HG03095 (cell line): ENCODE data around the gene NUP210L.
A peak's percentile ranks its signal among the peaks of the same experiment; 100 is the strongest.

Experiments used
- ATAC-seq: cut with Tn5 transposase; IDR thresholded peaks from one replicate; pipeline ENCODE4 v1.9.1; 2021; ENCODE audit warnings: moderate library complexity; ENCODE audit not compliant: unreplicated experiment

Gene NUP210L

GRCh38 chr1:154154534-154155191 lies at the start of gene NUP210L:
NUP210L (minus strand) TSS chr1:154155073.
- ATAC-seq: no peak

GRCh38 chr1:154199563-154199879 lies 44.6 kb upstream of the NUP210L start:
- no peak for ATAC-seq

GRCh38 chr1:154198756-154199562 lies 44.1 kb upstream of the NUP210L start:
- ATAC-seq: no peak

GRCh38 chr1:154193821-154194220 lies 38.9 kb upstream of the NUP210L start:
- ATAC-seq: no peak

GRCh38 chr1:154192476-154192875 lies 37.6 kb upstream of the NUP210L start:
- ATAC-seq: no peak

- no peak for ATAC-seq
Observed at GRCh38 chr1:154191990-154192461, 37.2 kb upstream of the NUP210L start, which contains the start of gene TPM3. TPM3 (minus strand) TSS chr1:154192100; CDS start chr1:154192018, 82 bp downstream.

- no peak for ATAC-seq
Observed at GRCh38 chr1:154190550-154190949, 35.7 kb upstream of the NUP210L start.

GRCh38 chr1:154186852-154187501 lies 32.1 kb upstream of the NUP210L start:
- no peak for ATAC-seq

GRCh38 chr1:154186177-154186576 lies 31.3 kb upstream of the NUP210L start:
- no peak for ATAC-seq

- peak; percentile 67 for ATAC-seq
Observed at GRCh38 chr1:154183046-154183915, 28.4 kb upstream of the NUP210L start.

GRCh38 chr1:154182344-154183045 lies 27.6 kb upstream of the NUP210L start:
- peak; percentile 50 for ATAC-seq

GRCh38 chr1:154181944-154182343 lies 27.1 kb upstream of the NUP210L start:
- ATAC-seq: no peak

- no peak for ATAC-seq
Observed at GRCh38 chr1:154179946-154180687, 25.2 kb upstream of the NUP210L start.

GRCh38 chr1:154178911-154179811 lies 24.3 kb upstream of the NUP210L start:
- ATAC-seq: no peak

- no peak for ATAC-seq
Observed at GRCh38 chr1:154178013-154178412, 23.1 kb upstream of the NUP210L start.

GRCh38 chr1:154176337-154176736 lies 21.5 kb upstream of the NUP210L start:
- no peak for ATAC-seq

GRCh38 chr1:154174654-154175053 lies 19.8 kb upstream of the NUP210L start:
- no peak for ATAC-seq

GRCh38 chr1:154171880-154172279 lies 17.0 kb upstream of the NUP210L start:
- no peak for ATAC-seq

GRCh38 chr1:154171223-154171583 lies 16.3 kb upstream of the NUP210L start:
- no peak for ATAC-seq
